Coronary artery (tissue), 2 donors: ENCODE measurements around the gene ROR1.
"Not testable (repeated sequence)": the region's sequence is repeated elsewhere in the genome, so short reads cannot be mapped to it uniquely, and the experiment has no call there.

Experiments used
- DNase-seq: peaks from one replicate; pipeline ENCODE4 v3.0.0-alpha.2; 2017; ENCODE audit warnings: low spot score
- H3K27ac ChIP-seq, 2 donors: fragments of 200-600 bp; sonication (generic); one replicate each; pipeline ENCODE4 v1.5.1; 2016 to 2019
- H3K4me3 ChIP-seq: fragments of 200-600 bp; sonication (generic); 2 replicates; pipeline ENCODE4 v1.5.1; 2016; ENCODE audit warnings: mild to moderate bottlenecking, moderate library complexity
- CTCF ChIP-seq: fragments of 200-600 bp; sonication (generic); IDR thresholded peaks from one replicate; pipeline ENCODE4 v1.5.1; 2019; ENCODE audit warnings: antibody characterized with exemption

ROR1 gene

GRCh38 chr1:63813829-63814277 lies 40.0 kb downstream of the ROR1 start:
- Histone ChIP-seq H3K27ac (peak overlapping the region; percentile 40 to 69), H3K4me3 (no peak overlapping the region)
- DNase-seq = no peak
- TF ChIP-seq CTCF = no peak

GRCh38 chr1:63816217-63816815 lies 42.5 kb downstream of the ROR1 start:
- H3K4me3 ChIP-seq, H3K27ac ChIP-seq, DNase-seq: not testable (repeated sequence)

- Histone ChIP-seq H3K4me3 (no peak overlapping the region), H3K27ac (no peak overlapping the region)
- no peak for DNase-seq
- no peak for TF ChIP-seq CTCF
These were observed 43.4 kb downstream of the ROR1 start for GRCh38 chr1:63817152-63817667.

GRCh38 chr1:63817700-63818099 lies 43.9 kb downstream of the ROR1 start:
- no peak for DNase-seq
- no peak overlapping the region for H3K27ac ChIP-seq
- no peak for TF ChIP-seq CTCF
- no peak overlapping the region for H3K4me3 ChIP-seq

GRCh38 chr1:63818567-63819325 lies 44.9 kb downstream of the ROR1 start:
- DNase-seq = no peak
- H3K4me3 ChIP-seq = no peak overlapping the region
- no peak for TF ChIP-seq CTCF
- H3K27ac ChIP-seq = no peak overlapping the region

GRCh38 chr1:63819795-63820194 lies 46.0 kb downstream of the ROR1 start:
- no peak for DNase-seq
- Histone ChIP-seq H3K4me3 (no peak overlapping the region), H3K27ac (no peak overlapping the region)
- TF ChIP-seq CTCF = no peak

GRCh38 chr1:63821091-63822005 lies 47.5 kb downstream of the ROR1 start:
- no peak for TF ChIP-seq CTCF
- Histone ChIP-seq H3K4me3 (peak overlapping the region; percentile 42), H3K27ac (peak overlapping the region; percentile 0 to 73)
- DNase-seq = no peak
